Central memory CD4-positive, alpha-beta T cell (primary cell): ENCODE results near the gene AP3D1.

Experiments used
- DNase-seq: peaks from one replicate; pipeline ENCODE4 v3.0.0; 2022

Gene AP3D1

GRCh38 chr19:2081873-2082810 is 69.2 kb downstream of the AP3D1 start:
- peak; percentile 71 for DNase-seq

- DNase-seq: no peak
These were observed 70.9 kb downstream of the AP3D1 start for GRCh38 chr19:2080336-2080988.

GRCh38 chr19:2079865-2080301 is 71.5 kb downstream of the AP3D1 start:
- no peak for DNase-seq

- no peak for DNase-seq
These were observed 72.1 kb downstream of the AP3D1 start for GRCh38 chr19:2079076-2079864.

- DNase-seq: no peak
These were observed 73.3 kb downstream of the AP3D1 start for GRCh38 chr19:2077833-2078619.

GRCh38 chr19:2077398-2077797 is 74.0 kb downstream of the AP3D1 start:
- no peak for DNase-seq

GRCh38 chr19:2076526-2076944 is 74.8 kb downstream of the AP3D1 start:
- DNase-seq: no peak

- DNase-seq: no peak
These were observed 78.4 kb downstream of the AP3D1 start for GRCh38 chr19:2072757-2073551.

- DNase-seq: no peak
These were observed 80.2 kb downstream of the AP3D1 start for GRCh38 chr19:2070986-2071673.

GRCh38 chr19:2070436-2070827 is 80.9 kb downstream of the AP3D1 start:
- DNase-seq: no peak

GRCh38 chr19:2064788-2065524 is 86.4 kb downstream of the AP3D1 start:
- no peak for DNase-seq

- DNase-seq: no peak
These were observed 87.0 kb downstream of the AP3D1 start for GRCh38 chr19:2064395-2064787.

- no peak for DNase-seq
These were observed 87.5 kb downstream of the AP3D1 start for GRCh38 chr19:2063824-2064223.

- no peak for DNase-seq
These were observed 88.6 kb downstream of the AP3D1 start for GRCh38 chr19:2062770-2063169.

- no peak for DNase-seq
These were observed 89.0 kb downstream of the AP3D1 start for GRCh38 chr19:2062389-2062729.

- DNase-seq: peak; percentile 99
These were observed 89.6 kb downstream of the AP3D1 start for GRCh38 chr19:2061495-2062388.

GRCh38 chr19:2060884-2061494 is 90.4 kb downstream of the AP3D1 start:
- DNase-seq: no peak

GRCh38 chr19:2059422-2060201 is 91.8 kb downstream of the AP3D1 start:
- no peak for DNase-seq
